ENCODE results near the gene PTPRQ.

PTPRQ gene

GRCh38 chr12:80707126-80707829, 263.2 kb downstream of the PTPRQ start, which contains the start of gene MYF6:
MYF6 (plus strand) TSS chr12:80707634; CDS start chr12:80707720, 86 bp downstream.
- DNase-seq, result no peak

DNA sequence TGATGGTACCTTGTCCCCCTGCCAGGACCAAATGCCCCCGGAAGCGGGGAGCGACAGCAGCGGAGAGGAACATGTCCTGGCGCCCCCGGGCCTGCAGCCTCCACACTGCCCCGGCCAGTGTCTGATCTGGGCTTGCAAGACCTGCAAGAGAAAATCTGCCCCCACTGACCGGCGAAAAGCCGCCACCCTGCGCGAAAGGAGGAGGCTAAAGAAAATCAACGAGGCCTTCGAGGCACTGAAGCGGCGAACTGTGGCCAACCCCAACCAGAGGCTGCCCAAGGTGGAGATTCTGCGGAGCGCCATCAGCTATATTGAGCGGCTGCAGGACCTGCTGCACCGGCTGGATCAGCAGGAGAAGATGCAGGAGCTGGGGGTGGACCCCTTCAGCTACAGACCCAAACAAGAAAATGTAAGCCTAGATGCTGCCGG, 263.8 kb downstream of the PTPRQ start:
- DNase-seq, result no peak

DNA sequence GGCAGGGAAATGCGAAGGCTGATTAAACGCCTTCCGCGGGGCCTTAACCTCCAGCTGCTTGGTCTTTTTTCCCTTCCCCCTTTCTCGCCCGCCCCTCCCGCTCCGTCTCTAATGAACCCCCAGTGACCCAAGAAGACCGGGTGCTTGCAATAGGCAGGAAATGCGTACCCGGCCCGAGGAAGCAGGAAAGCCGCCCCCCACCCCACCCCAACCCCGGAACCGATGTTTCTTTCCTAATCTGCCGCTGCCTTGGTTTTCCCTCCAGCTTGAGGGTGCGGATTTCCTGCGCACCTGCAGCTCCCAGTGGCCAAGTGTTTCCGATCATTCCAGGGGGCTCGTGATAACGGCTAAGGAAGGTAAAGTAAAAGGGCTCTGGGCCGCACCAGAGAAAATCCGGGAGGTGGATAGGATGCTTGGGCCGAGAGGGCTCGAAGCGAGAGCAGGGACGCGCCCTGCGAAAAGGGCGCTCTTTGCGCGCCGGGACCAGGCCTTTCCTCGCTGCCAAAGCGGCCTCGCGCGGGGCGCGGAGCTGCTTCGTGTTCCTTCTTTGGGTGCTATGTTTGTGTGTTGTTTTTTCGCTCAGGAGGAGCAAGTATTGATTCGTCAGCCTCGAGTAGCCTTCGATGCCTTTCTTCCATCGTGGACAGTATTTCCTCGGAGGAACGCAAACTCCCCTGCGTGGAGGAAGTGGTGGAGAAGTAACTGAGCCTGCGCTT, 264.4 kb downstream of the PTPRQ start:
- DNase-seq, result peak; percentile 68

GRCh38 chr12:80708975-80709328, 264.9 kb downstream of the PTPRQ start:
- DNase-seq, result no peak

GRCh38 chr12:80709811-80710726, 266.0 kb downstream of the PTPRQ start:
- peak; percentile 32 for DNase-seq

DNA sequence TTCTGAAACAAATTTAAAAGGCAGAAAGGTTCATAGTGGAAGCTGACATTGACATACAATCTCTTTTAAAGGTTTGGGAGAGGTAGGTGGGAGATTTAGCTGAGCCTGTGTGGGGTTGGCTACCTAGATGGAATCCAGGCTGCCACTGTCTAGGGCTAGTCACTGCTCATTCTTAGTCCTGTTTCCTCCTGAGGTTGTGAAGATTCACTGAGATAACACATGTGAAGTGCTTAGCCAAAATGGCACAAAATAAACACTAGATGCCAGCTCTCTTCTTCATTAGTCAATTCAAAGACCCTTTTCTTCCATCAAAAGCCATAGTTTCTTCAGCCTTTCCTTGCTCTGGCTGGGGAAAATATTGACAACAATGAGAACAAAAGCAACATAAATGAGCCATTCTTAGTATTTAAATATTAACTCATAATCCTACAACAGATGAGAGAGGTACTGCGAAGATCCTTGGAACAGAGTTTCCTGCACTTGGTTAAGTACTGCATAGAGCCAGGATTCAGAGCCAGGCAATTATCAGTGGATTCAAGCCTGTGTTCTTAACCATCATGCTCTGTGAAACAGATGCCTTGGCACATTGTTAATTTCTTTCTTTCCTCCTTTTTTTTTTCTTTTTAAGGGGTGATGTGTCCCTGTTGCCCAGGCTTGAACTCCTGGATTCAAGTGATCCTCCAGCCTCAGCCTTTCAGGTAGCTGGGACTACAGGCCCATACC, 266.9 kb downstream of the PTPRQ start:
- DNase-seq, result no peak

- DNase-seq, result no peak
Measured at GRCh38 chr12:80711866-80712265, 267.8 kb downstream of the PTPRQ start.

GRCh38 chr12:80712866-80713265, 268.8 kb downstream of the PTPRQ start:
- no peak for DNase-seq

DNA sequence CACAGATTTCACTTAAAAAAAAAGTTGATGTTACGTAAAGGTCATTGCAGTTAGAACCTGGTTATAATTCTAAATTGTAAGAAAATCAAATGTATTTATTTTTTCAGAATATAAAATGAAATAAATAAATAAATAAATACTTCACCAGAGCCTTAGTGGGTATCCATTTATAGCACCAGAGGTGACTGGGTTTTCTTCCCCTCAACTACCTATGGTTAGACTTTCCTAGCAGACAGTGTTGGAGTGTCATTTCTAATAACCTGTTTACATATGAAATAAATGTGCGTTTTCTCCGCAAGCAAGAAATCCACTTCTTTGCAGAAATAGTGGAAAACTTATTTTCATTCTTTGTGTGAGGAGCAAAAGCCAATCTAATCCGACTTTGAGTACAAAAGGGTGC, 269.4 kb downstream of the PTPRQ start:
- no peak for DNase-seq

DNA sequence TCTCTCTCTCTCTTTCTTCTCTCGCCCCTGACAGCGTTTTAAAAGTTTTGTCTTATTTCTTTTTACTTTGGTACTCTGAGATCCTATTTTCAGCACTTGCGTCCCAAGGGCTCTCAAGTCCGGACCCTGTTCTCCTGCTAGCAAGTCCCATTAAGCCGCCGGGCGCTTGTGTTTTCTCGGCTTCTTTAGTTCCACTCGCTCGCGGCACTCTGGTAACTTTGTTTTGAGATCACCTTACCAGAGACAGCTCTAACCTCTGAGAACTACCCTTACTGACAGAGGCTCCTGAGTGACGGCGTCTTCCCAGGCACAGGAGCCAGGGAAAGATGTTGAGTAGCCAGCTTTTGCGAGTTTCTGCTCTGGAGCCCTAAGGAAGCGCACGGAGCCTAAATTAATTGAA, 270.0 kb downstream of the PTPRQ start:
- DNase-seq, result peak; percentile 39

- peak; percentile 5 for DNase-seq
Measured at GRCh38 chr12:80714846-80715245, 270.8 kb downstream of the PTPRQ start.

GRCh38 chr12:80715713-80716249, 271.7 kb downstream of the PTPRQ start:
- peak; percentile 12 for DNase-seq

- DNase-seq, result peak; percentile 15
Measured at GRCh38 chr12:80716696-80717469, 272.8 kb downstream of the PTPRQ start, which contains the start of gene MYF5. MYF5 (plus strand) TSS chr12:80716912; CDS start chr12:80717064, 152 bp downstream.

GRCh38 chr12:80717856-80718255, 273.8 kb downstream of the PTPRQ start:
- no peak for DNase-seq

GRCh38 chr12:80720516-80720915, 276.5 kb downstream of the PTPRQ start:
- DNase-seq, result no peak

DNA sequence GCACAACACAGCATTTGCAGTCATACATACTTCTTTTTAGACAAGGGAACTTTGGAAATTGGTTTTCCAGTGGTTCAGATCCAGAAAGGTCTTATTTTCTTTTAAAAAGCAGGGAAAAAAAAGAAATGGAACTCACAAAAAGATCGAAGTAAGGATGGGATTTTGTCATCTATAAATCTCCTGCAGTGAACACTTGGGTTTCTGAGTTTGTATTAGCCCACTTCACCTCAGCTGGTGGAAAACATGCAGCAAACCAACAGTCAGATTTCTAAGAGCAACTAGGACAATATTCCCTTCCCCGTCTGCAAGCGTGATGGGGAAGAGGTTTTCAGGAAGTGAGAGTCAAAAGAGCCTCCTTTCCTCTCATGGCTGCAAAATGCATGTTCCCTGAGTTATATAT, 277.3 kb downstream of the PTPRQ start:
- no peak for DNase-seq
